Smooth muscle cell (in vitro differentiated cells): ENCODE data around the gene SP140. TPM values are rescaled to one million over a fixed set of nuclear protein-coding genes. Genes with fewer than 3 reads are reported as not detected.

Experiments
- DNase-seq: peaks from one replicate; lab custom pipeline; 2025; ENCODE audit not compliant: unreplicated experiment; lab: John Stamatoyannopoulos, UW
- H2AFZ ChIP-seq: fragments of 200-600 bp; sonication (generic); 2 replicates; pipeline ENCODE4 v1.6.0; 2016; ENCODE audit warnings: antibody characterized with exemption, low read depth, mild to moderate bottlenecking
- H3F3A ChIP-seq: fragments of 200-600 bp; sonication (generic); 2 replicates; pipeline ENCODE4 v1.6.0; 2017; ENCODE audit warnings: antibody characterized with exemption, low read depth
- H3K27ac ChIP-seq: fragments of 200-600 bp; sonication (generic); 2 replicates; pipeline ENCODE4 v1.5.1; 2016; ENCODE audit warnings: low read depth, mild to moderate bottlenecking
- H3K27me3 ChIP-seq: fragments of 200-600 bp; sonication (generic); 2 replicates; pipeline ENCODE4 v1.6.1; 2016; ENCODE audit warnings: low read depth, mild to moderate bottlenecking
- H3K36me3 ChIP-seq: fragments of 200-600 bp; sonication (generic); 2 replicates; pipeline ENCODE4 v1.5.1; 2016; ENCODE audit warnings: low read depth
- H3K4me1 ChIP-seq: fragments of 200-600 bp; sonication (generic); 2 replicates; pipeline ENCODE4 v1.5.1; 2016; ENCODE audit warnings: low read depth
- H3K4me2 ChIP-seq: fragments of 200-600 bp; sonication (generic); 2 replicates; pipeline ENCODE4 v1.6.0; 2016; ENCODE audit warnings: mild to moderate bottlenecking
- H3K4me3 ChIP-seq: fragments of 200-600 bp; sonication (generic); 2 replicates; pipeline ENCODE4 v1.5.1; 2016; ENCODE audit warnings: mild to moderate bottlenecking
- H3K79me2 ChIP-seq: fragments of 200-600 bp; sonication (generic); 2 replicates; pipeline ENCODE4 v1.6.0; 2016; ENCODE audit warnings: low read depth, mild to moderate bottlenecking
- H3K9ac ChIP-seq: fragments of 200-600 bp; sonication (generic); 2 replicates; pipeline ENCODE4 v1.6.0; 2016; ENCODE audit warnings: low read depth
- H3K9me3 ChIP-seq: fragments of 200-600 bp; sonication (generic); replicated peaks from 2 replicates; pipeline ENCODE4 v1.5.1; 2016; ENCODE audit warnings: low read depth
- H4K20me1 ChIP-seq: fragments of 200-600 bp; sonication (generic); 2 replicates; pipeline ENCODE4 v1.6.0; 2016; ENCODE audit warnings: low read depth
- CTCF ChIP-seq: fragments of 200-600 bp; sonication (generic); IDR thresholded peaks from 2 replicates; pipeline ENCODE4 v1.5.1; 2017; ENCODE audit warnings: borderline replicate concordance, mild to moderate bottlenecking, antibody characterized with exemption; ENCODE audit not compliant: insufficient read depth, poor library complexity, severe bottlenecking
- WGBS: methylation state at CpG from one replicate; pipeline ENCODE4 v1.1.7; 2016; ENCODE audit warnings: low lambda C conversion rate; 5-methylcytosine and 5-hydroxymethylcytosine counted together
- polyA plus RNA-seq: library from polyadenylated mRNA; unstranded; fragments of >200 nt; fragmentation: Nextera tagmentation; extraction: Ambion mirVana; gene quantifications from 2 replicates; pipeline ENCODE4 v1.2.1, GENCODE V29; 2016
- total RNA-seq: library from RNA; depleted of rRNA; stranded (reverse); fragments of >200 nt; gene quantifications from 2 replicates; pipeline ENCODE4 v1.2.3, GENCODE V29; 2014

The SP140 gene
- total and polyA plus RNA-seq, 2 experiments from 2014 or later, result 0.04 TPM; not detected in 1

DNA sequence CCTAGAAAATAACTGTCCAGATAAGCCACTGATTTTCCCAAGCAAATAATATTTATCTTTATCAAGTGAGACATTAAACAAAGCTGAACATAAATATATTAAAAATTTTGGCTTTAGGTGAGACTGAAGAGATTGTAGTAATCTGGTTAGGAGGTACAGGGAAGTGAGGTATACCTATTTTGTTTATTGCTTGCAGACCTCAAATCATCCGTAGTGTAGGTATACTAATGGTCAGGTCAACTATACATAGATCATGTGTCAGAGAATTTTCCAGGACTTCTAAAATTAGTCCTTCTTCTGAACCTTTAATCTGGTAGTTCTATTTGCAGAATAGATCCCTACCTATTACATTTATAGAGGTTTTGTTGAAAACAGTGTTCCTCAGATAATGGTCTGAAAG, 41.5 kb downstream of the SP140 start:
- no peak overlapping the region for H3K9ac ChIP-seq
- no peaks in the 10 kb centered on the region for H4K20me1 ChIP-seq
- H3K4me1 ChIP-seq, result no peaks in the 10 kb centered on the region
- no peak overlapping the region for H3K4me3 ChIP-seq
- H3K9me3 ChIP-seq, result no peaks in the 10 kb centered on the region
- H3K27me3 ChIP-seq, result no peaks in the 10 kb centered on the region
- no peak for DNase-seq
- TF ChIP-seq CTCF, result no peak
- H3K4me2 ChIP-seq, result no peak overlapping the region
- H3K27ac ChIP-seq, result no peak overlapping the region
- WGBS, result 96% methylated on average over 1 of the region's 1 CpG
- H3K79me2 ChIP-seq, result no peaks in the 10 kb centered on the region
- H3F3A ChIP-seq, result no peaks in the 10 kb centered on the region
- H3K36me3 ChIP-seq, result no peaks in the 10 kb centered on the region
- no peak overlapping the region for H2AFZ ChIP-seq

GRCh38 chr2:230267556-230267955, 42.0 kb downstream of the SP140 start:
- Histone ChIP-seq H3K4me1 (no peaks in the 10 kb centered on the region), H4K20me1 (no peaks in the 10 kb centered on the region), H2AFZ (no peak overlapping the region), H3K4me2 (no peak overlapping the region), H3K79me2 (no peaks in the 10 kb centered on the region), H3K4me3 (no peak overlapping the region), H3F3A (no peaks in the 10 kb centered on the region), H3K9me3 (no peaks in the 10 kb centered on the region), H3K27me3 (no peaks in the 10 kb centered on the region), H3K9ac (no peak overlapping the region), H3K36me3 (no peaks in the 10 kb centered on the region), H3K27ac (no peak overlapping the region)
- no peak for TF ChIP-seq CTCF
- WGBS, result 94% methylated on average over 3 of the region's 3 CpGs
- no peak for DNase-seq

DNA sequence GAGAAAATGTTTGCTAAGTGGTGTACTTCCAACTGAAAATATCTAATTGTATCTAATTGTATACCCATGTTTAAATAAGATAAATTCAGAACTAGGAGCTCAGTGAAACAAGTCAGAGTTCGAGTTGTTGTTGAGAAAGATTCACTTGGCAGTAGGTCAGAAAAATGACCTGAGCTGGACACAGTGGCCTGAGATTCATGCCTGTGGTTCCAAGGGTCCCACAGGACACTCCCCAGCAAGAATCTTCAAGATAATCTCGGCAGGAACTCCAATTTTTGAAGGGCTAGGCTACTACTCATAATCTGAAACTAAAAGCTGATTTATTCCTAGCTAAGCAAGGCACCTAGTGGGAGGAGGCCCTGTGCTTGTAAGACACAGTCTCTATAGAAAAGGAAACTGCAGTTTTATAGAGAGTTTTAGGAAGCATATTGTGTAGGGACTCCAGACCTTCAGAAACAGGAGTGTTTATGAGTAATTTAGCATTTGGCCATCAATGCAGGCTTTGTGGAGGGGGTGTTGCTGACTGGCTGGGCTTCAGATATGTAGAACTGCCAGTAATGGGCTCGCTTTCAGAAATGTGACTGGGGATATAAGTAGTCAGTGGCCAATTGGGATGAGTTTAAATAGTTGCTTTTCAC, 43.2 kb downstream of the SP140 start:
- Histone ChIP-seq H3F3A (no peaks in the 10 kb centered on the region), H3K79me2 (no peaks in the 10 kb centered on the region), H3K27ac (no peak overlapping the region), H2AFZ (no peak overlapping the region), H3K4me1 (no peaks in the 10 kb centered on the region), H3K9me3 (no peaks in the 10 kb centered on the region), H3K4me3 (no peak overlapping the region), H4K20me1 (no peaks in the 10 kb centered on the region), H3K4me2 (no peak overlapping the region), H3K27me3 (no peaks in the 10 kb centered on the region), H3K36me3 (no peaks in the 10 kb centered on the region), H3K9ac (no peak overlapping the region)
- DNase-seq, result no peak
- 70% methylated on average over 3 of the region's 3 CpGs for WGBS
- TF ChIP-seq CTCF, result no peak

GRCh38 chr2:230269715-230270114, 44.2 kb downstream of the SP140 start:
- H3K4me2 ChIP-seq, result no peak overlapping the region
- H2AFZ ChIP-seq, result no peak overlapping the region
- no peaks in the 10 kb centered on the region for H4K20me1 ChIP-seq
- no peaks in the 10 kb centered on the region for H3K27me3 ChIP-seq
- H3K27ac ChIP-seq, result no peak overlapping the region
- no peaks in the 10 kb centered on the region for H3K36me3 ChIP-seq
- no peak for DNase-seq
- no peak overlapping the region for H3K9ac ChIP-seq
- H3F3A ChIP-seq, result no peaks in the 10 kb centered on the region
- H3K9me3 ChIP-seq, result no peaks in the 10 kb centered on the region
- WGBS, result 89% methylated on average over 6 of the region's 6 CpGs
- no peak for TF ChIP-seq CTCF
- no peak overlapping the region for H3K4me3 ChIP-seq
- H3K4me1 ChIP-seq, result no peaks in the 10 kb centered on the region
- H3K79me2 ChIP-seq, result no peaks in the 10 kb centered on the region
